Activated CD4-positive, alpha-beta T cell treated with anti-CD3 and anti-CD28 coated beads, Interleukin-2, amount 50 U/mL, for 1 hour (primary cell): ENCODE results near the gene CUEDC1.

Experiments used
- DNase-seq: peaks from one replicate; pipeline ENCODE4 v3.0.0-alpha.2; 2020

Gene CUEDC1

GRCh38 chr17:57955183-57955931, at the start of gene CUEDC1:
Gene CUEDC1, minus strand, starts transcription at chr17:57955412. Its CDS starts 69,848 bp downstream, at chr17:57885564.
- DNase-seq, result peak; percentile 66

GRCh38 chr17:58004060-58004459, 48.8 kb upstream of the CUEDC1 start:
- DNase-seq, result no peak

GRCh38 chr17:58002973-58003372, 47.8 kb upstream of the CUEDC1 start:
- DNase-seq, result no peak

- DNase-seq, result no peak
These were observed 47.1 kb upstream of the CUEDC1 start for GRCh38 chr17:58002154-58002948.

GRCh38 chr17:58001461-58002124, 46.4 kb upstream of the CUEDC1 start:
- no peak for DNase-seq

- DNase-seq, result no peak
These were observed 44.3 kb upstream of the CUEDC1 start for GRCh38 chr17:57999496-58000017.

GRCh38 chr17:57999010-57999495, 43.8 kb upstream of the CUEDC1 start:
- DNase-seq, result no peak

GRCh38 chr17:57997085-57997809, 42.0 kb upstream of the CUEDC1 start:
- no peak for DNase-seq

- DNase-seq, result peak; percentile 46
These were observed 40.1 kb upstream of the CUEDC1 start for GRCh38 chr17:57995076-57995956.

- DNase-seq, result no peak
These were observed 39.2 kb upstream of the CUEDC1 start for GRCh38 chr17:57994436-57994835.

- no peak for DNase-seq
These were observed 38.5 kb upstream of the CUEDC1 start for GRCh38 chr17:57993471-57994365.

GRCh38 chr17:57991537-57991936, 36.3 kb upstream of the CUEDC1 start:
- DNase-seq, result no peak

- DNase-seq, result no peak
These were observed 34.8 kb upstream of the CUEDC1 start for GRCh38 chr17:57990037-57990436.

- DNase-seq, result no peak
These were observed 33.4 kb upstream of the CUEDC1 start for GRCh38 chr17:57988301-57989250.

- peak; percentile 76 for DNase-seq
These were observed 32.5 kb upstream of the CUEDC1 start, which contains the start of gene VEZF1 for GRCh38 chr17:57987581-57988300. Gene VEZF1, minus strand, starts transcription at chr17:57988254. Its CDS starts 143 bp downstream, at chr17:57988111.

- peak; percentile 28 for DNase-seq
These were observed 31.8 kb upstream of the CUEDC1 start for GRCh38 chr17:57986841-57987580.

- no peak for DNase-seq
These were observed 30.4 kb upstream of the CUEDC1 start for GRCh38 chr17:57985675-57985974.
